Thoracic aorta (tissue), 2 donors: ENCODE data around the gene ZBTB16. TPM values are rescaled to one million over a fixed set of nuclear protein-coding genes. Genes with fewer than 3 reads are reported as not detected.
A peak's percentile ranks its signal among the peaks of the same experiment; 100 is the strongest.

Experiments
- ATAC-seq: fragments of 150-250 bp; one replicate; pipeline ENCODE4 v1.8.0; 2017; ENCODE audit warnings: low read depth; ENCODE audit not compliant: insufficient number of reproducible peaks, low FRiP score
- DNase-seq: peaks from one replicate; pipeline ENCODE4 v3.0.0-alpha.2; 2020; ENCODE audit warnings: low spot score
- H3K27ac ChIP-seq, 2 donors: fragments of 200-600 bp; sonication (generic); 1 replicate in 1 of 2; 2 replicates in 1 of 2; pipeline ENCODE4 v1.5.1; 2016; ENCODE audit warnings: mild to moderate bottlenecking in 2 of 2, moderate library complexity in 2 of 2
- H3K27me3 ChIP-seq: fragments of 200-600 bp; sonication (generic); replicated peaks from 2 replicates; pipeline ENCODE4 v1.6.0; 2016; ENCODE audit warnings: mild to moderate bottlenecking; ENCODE audit not compliant: insufficient read depth
- H3K36me3 ChIP-seq: fragments of 200-600 bp; sonication (generic); one replicate; pipeline ENCODE4 v1.5.1; 2016
- H3K4me1 ChIP-seq, 2 donors: fragments of 200-600 bp; sonication (generic); 1 replicate in 1 of 2; 2 replicates in 1 of 2; pipeline versions ENCODE4 v1.5.1 to v1.6.0; 2016; ENCODE audit warnings: low read depth in 2 of 2, mild to moderate bottlenecking in 1 of 2; ENCODE audit not compliant: control insufficient read depth in 1 of 2
- H3K4me3 ChIP-seq: fragments of 200-600 bp; sonication (generic); 2 replicates; pipeline ENCODE4 v1.5.1; 2016; ENCODE audit warnings: mild to moderate bottlenecking
- H3K9me3 ChIP-seq: fragments of 200-600 bp; sonication (generic); 2 replicates; pipeline ENCODE4 v1.5.1; 2016
- total RNA-seq, 2 donors: library from RNA; depleted of rRNA; stranded (reverse); fragments of >200 nt; gene quantifications; one replicate each; pipeline versions ENCODE4 v1.1.0 to v1.2.3, GENCODE V29; 2016
- TF ChIP-seq, protein P1 (sequence below): fragments of 200-600 bp; sonication (generic); IDR thresholded peaks from one replicate; pipeline ENCODE4 v1.5.1; 2019; ENCODE audit warnings: antibody characterized with exemption

Gene ZBTB16
- total RNA-seq, 2 donors from 2014 or later = 314 to 545 TPM

DNA sequence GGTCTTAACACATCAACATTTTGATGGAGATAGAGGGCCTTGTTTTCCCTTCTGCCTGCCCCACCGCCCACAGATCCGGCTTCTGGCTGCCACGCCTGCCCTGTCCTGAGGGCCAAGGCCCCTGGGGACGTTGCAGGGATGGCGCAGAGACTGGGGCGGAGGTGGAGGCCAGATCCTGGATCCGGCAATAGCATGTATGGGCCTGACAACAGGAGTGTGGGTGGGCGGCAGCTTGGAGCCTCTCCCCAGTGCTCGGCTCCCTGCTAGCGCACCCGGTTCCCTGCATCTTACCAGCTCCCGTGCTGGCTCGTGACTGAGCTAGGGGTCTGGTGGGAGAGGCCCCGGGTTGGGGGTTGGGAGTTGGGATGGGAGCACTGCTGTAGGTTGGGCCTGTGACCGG, 95.6 kb downstream of the ZBTB16 start:
- DNase-seq (no peak), ATAC-seq (no peak)
- Histone ChIP-seq H3K4me1 (peaks cover 95 to 97% of the 10 kb centered on the region in 2 donors), H3K4me3 (no peak overlapping the region), H3K36me3 (peaks cover 37% of the 10 kb centered on the region), H3K9me3 (no peaks in the 10 kb centered on the region), H3K27ac (peak overlapping the region; percentile 96 to 97), H3K27me3 (no peaks in the 10 kb centered on the region)
- TF ChIP-seq, protein P1, sequence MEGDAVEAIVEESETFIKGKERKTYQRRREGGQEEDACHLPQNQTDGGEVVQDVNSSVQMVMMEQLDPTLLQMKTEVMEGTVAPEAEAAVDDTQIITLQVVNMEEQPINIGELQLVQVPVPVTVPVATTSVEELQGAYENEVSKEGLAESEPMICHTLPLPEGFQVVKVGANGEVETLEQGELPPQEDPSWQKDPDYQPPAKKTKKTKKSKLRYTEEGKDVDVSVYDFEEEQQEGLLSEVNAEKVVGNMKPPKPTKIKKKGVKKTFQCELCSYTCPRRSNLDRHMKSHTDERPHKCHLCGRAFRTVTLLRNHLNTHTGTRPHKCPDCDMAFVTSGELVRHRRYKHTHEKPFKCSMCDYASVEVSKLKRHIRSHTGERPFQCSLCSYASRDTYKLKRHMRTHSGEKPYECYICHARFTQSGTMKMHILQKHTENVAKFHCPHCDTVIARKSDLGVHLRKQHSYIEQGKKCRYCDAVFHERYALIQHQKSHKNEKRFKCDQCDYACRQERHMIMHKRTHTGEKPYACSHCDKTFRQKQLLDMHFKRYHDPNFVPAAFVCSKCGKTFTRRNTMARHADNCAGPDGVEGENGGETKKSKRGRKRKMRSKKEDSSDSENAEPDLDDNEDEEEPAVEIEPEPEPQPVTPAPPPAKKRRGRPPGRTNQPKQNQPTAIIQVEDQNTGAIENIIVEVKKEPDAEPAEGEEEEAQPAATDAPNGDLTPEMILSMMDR = no peak

DNA sequence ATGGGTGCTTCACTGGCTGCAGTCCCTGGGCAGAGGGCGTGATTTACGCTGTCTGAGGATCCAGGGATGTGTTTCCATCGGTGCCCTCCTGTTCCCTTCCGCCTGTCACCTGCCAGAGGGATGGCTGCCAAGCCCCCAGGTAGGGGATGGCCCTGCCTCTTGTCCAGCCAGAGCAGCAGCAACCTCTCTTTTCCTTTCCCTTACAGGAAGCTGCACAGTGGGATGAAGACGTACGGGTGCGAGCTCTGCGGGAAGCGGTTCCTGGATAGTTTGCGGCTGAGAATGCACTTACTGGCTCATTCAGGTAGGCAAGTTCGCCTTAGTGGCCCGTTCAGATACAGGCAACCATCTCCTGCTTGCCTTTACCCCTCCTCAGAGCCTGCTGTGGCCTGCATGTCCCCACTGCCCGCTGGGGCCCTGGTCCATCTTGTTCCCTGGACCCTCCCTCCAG, 96.6 kb downstream of the ZBTB16 start:
- DNase-seq (no peak), ATAC-seq (no peak)
- H3K27ac ChIP-seq = peak overlapping the region; percentile 96 to 97
- peaks cover 37% of the 10 kb centered on the region for H3K36me3 ChIP-seq
- no peak overlapping the region for H3K4me3 ChIP-seq
- no peaks in the 10 kb centered on the region for H3K9me3 ChIP-seq
- TF ChIP-seq, protein P1 = no peak
- H3K4me1 ChIP-seq = peaks cover 94 to 96% of the 10 kb centered on the region in 2 donors
- no peaks in the 10 kb centered on the region for H3K27me3 ChIP-seq

DNA sequence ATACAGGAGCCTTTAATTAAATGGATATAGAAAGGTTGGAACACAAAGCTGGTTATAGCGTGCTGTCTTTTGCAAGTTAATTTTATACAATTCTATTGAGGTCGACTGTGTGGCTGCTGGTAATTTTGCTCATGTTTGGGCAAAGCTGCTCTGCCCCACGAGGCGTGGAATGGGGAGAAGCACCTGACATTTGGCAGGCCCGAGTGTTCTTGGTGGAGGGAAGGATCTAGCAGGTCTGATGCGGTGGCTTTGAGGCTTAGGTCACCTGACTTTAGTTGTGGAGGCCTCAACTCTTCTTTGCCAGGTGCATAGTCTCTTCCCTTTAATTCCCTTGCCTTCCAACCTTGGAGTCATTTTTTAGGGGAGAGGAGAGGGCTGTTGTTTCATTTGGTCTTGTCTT, 97.3 kb downstream of the ZBTB16 start:
- Histone ChIP-seq H3K9me3 (no peaks in the 10 kb centered on the region), H3K27me3 (no peaks in the 10 kb centered on the region), H3K4me1 (peaks cover 94 to 96% of the 10 kb centered on the region in 2 donors), H3K36me3 (peaks cover 37% of the 10 kb centered on the region), H3K27ac (peak overlapping the region; percentile 96 to 97), H3K4me3 (no peak overlapping the region)
- ATAC-seq = no peak
- TF ChIP-seq, protein P1 = no peak
- no peak for DNase-seq

DNA sequence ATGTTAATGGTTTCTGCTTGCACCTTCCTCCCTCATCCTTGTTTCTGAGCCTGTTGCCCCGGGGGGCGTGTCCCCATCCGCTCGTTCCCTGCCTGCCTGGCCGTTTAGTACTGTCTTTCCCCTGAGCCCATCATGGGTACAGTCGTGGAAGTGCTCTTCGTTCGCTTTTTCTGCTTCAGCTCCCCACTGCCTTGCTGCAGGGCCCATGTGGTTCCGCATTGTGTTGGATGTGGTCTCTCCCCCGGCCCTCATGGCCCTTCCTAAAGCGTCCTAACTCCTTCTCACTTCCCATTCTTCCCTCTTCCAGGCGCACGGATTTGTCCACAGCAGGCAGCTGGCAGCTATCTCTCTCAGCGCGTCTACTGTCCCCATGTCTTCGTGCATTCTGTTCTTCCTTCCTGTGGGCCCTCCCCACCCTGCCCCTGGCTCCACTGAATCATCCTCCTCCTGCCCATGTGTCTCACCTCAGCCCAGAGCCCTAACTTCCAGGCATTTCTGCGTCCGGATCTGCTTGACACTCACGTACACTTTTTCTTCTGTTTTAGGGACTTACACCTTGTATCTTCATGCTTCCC, 98.1 kb downstream of the ZBTB16 start:
- Histone ChIP-seq H3K4me1 (peaks cover 94 to 96% of the 10 kb centered on the region in 2 donors), H3K4me3 (no peak overlapping the region), H3K27ac (peak overlapping the region; percentile 96 to 97), H3K36me3 (peaks cover 37% of the 10 kb centered on the region), H3K27me3 (no peaks in the 10 kb centered on the region), H3K9me3 (no peaks in the 10 kb centered on the region)
- no peak for DNase-seq
- ATAC-seq = no peak
- TF ChIP-seq, protein P1 = no peak

DNA sequence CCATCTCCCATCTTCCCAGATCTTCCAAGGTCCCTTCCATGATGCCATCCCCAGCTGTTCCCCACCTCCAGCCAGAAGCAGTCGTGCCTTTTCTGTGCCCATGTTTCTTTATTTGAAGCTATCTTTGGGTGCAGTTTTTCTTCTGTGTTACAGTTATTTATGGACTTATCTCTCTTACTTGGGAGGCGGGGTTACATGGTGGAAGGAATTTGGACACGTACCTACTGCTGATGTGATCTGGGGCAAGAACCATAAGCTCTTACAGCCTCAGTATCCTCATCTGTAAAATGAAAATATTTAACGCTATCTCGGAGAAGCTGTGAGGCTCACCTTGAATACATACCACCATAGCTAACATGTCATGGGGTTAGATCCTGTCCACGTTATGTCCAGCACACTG, 98.9 kb downstream of the ZBTB16 start:
- TF ChIP-seq, protein P1 = no peak
- DNase-seq (no peak), ATAC-seq (no peak)
- Histone ChIP-seq H3K36me3 (peaks cover 37% of the 10 kb centered on the region), H3K27me3 (no peaks in the 10 kb centered on the region), H3K4me1 (peaks cover 90 to 91% of the 10 kb centered on the region in 2 donors), H3K4me3 (no peak overlapping the region), H3K27ac (peak overlapping the region; percentile 96 to 97), H3K9me3 (no peaks in the 10 kb centered on the region)
